Stimulated activated CD8-positive, alpha-beta memory T cell treated with anti-CD3 and anti-CD28 coated beads, Interleukin-7, amount 100 ng/mL, for 48 hours (primary cell): ENCODE data around the gene BRAT1.
"Not testable (repeated sequence)": the region's sequence is repeated elsewhere in the genome, so short reads cannot be mapped to it uniquely, and the experiment has no call there.

Source experiments
- DNase-seq, 2 donors: peaks; one replicate each; pipeline ENCODE4 v3.0.0-alpha.2; 2020; ENCODE audit warnings: low read depth in 1 of 2; ENCODE audit errors: extremely low read depth in 1 of 2

The BRAT1 gene

DNA sequence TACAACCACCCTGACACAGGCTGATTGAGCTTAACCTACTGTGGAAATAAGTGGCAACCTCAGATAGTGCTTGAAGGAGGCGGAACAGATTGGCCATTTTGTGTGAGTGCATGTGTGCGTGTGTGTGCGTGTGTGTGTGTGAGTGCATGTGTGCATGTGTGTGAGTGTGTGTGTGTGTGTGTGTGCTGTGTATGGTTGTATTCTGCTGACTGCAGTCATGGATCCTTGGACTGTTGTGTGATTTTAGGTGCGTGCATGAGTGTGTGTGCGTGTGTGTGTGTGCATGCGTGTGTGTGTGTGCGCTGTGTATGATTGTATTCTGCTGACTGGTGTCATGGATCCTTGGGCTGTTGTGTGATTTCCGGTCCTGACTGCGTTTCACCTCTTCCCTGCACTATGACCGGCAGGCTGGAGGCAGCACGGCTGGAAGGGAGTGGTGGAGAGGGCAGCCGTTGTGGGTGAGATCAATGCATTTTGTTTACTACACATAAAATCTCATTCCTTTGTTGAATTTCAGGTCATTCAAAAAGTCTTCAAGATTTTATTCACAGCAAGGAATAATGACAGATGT lies 9.7 kb upstream of the BRAT1 start:
- no peak for DNase-seq

DNA sequence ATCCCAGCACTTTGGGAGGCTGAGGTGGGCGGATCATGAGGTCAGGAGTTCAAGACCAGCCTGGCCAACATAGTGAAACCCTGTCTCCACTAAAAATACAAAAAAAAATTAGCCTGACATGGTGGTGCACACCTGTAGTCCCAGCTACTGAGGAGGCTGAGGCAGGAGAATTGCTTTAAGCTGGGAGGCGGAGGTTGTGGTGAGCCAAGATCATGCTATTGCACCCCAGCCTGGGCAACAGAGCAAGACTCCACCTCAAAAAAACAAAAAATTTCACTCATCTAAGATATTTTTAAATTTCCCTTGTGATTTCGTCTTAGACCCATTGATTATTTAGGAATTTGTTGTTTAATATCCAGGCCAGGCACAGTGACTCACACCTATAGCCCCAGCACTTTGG lies 8.6 kb upstream of the BRAT1 start:
- not testable (repeated sequence) for DNase-seq

DNA sequence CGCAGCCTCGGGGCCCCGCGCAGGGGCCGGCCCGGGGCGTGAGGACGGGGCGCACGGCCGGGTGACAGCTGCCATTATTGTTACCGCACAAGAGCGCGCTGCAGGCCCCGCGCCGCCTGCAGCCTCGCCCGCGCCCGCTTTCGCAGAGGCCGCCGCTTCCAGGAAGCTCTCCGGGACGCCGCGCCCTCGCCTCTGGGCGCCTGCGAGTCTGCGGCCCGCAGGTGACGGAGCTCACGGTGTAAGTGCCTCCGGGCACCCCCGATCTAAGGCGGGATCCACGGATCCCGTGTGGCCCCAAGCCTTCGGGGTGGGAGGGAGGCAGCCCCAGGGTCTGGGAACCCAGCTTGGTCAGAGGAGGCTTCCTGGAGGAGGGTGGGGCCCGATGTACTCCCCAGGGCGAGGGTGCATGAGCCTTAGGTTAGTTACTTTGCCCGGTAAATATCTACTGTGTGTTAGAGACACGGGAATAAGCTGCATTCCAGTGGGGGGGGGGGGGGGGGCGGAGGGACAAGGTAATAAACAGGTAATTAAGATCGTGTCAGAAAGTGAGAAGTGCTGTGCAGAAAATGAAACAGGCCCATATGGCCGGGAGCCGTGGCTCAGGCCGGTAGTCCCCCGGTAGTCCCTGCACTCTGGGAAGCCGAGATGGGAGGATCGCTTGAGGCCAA lies 4.1 kb upstream of the BRAT1 start:
- no peak for DNase-seq

GRCh38 chr7:2558629-2559282 lies 3.4 kb upstream of the BRAT1 start, which contains the start of gene IQCE:
Gene IQCE (plus strand): TSS chr7:2558979. CDS start chr7:2559182, 203 bp downstream.
- peak; percentile 86 to 88 for DNase-seq

GRCh38 chr7:2554661-2555111 lies 638 bp downstream of the BRAT1 start:
- no peak for DNase-seq

DNA sequence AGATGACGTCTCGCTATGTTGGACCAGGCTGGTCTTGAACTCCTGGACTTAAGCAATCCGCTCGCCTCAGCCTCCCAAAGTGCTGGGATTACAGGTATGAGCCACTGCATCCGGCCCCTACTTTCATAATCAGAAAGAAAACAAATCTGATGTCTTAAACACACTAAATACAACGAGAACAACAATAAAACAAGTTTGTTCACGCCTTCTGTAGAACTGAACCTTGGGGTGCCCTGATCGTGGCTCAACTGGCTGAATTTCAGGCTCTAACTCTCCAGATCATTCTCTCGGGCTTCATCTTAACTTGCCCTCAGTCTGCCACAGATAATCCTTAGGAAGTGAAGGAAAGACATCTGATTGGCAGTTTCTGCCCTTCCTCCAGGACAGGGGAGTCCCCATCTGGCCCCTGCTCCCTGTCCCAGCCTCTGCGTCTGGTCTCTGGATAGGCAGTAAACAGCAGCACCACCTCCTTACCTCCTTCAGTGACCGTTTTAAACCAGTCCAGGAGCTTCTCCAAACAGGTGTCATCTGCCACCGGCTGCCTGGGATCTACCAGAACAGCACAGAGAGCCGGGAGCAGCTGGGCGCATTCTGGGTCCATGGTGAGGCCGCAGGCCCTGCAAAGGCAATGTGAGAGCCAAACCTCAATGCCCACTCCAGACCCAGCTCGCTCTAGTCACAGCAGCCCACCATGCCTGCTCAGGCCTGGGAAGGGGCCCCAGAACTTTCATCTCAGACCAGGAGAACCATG lies 1.3 kb downstream of the BRAT1 start:
- DNase-seq: no peak

- DNase-seq: no peak
These were observed 2.2 kb downstream of the BRAT1 start for GRCh38 chr7:2553108-2553507.

GRCh38 chr7:2551418-2551817 lies 3.9 kb downstream of the BRAT1 start:
- no peak for DNase-seq

DNA sequence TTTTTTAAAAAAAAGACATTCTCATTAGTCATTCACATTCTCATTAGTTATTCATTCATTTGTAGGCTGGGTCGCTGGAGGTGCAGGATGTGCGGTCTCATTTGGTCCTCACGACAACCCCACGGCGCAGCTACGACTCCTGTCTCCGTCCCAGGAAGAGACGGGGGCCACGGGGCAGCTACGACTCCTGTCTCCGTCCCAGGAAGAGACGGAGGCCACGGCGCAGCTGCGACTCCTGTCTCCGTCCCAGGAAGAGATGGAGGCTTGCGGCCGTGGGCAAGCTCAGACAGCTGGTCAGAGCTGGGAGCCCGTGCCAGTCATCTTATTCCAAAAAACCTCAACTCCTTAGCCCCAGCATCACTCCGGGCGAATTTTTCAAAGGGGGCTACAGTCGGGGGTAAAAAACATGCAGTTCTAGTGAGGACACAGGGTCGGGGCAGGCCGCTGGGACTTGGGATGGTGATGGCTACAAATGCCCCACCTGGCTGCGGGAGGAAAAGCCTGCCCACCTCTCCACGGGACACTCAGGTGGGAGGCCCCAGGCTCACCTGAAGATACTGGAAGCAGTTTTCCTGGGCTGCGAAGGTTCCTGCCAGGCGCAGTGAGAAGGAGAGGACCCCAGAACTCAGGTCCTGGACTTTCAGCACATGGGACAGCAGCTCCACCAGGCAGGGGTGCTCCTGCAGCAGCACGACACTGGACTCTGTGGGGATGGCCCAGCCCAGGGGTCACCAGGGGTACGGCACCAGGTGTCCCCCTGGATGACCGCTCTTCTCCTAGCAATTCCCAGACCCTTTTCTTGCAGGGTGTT lies 8.3 kb downstream of the BRAT1 start:
- no peak for DNase-seq

DNA sequence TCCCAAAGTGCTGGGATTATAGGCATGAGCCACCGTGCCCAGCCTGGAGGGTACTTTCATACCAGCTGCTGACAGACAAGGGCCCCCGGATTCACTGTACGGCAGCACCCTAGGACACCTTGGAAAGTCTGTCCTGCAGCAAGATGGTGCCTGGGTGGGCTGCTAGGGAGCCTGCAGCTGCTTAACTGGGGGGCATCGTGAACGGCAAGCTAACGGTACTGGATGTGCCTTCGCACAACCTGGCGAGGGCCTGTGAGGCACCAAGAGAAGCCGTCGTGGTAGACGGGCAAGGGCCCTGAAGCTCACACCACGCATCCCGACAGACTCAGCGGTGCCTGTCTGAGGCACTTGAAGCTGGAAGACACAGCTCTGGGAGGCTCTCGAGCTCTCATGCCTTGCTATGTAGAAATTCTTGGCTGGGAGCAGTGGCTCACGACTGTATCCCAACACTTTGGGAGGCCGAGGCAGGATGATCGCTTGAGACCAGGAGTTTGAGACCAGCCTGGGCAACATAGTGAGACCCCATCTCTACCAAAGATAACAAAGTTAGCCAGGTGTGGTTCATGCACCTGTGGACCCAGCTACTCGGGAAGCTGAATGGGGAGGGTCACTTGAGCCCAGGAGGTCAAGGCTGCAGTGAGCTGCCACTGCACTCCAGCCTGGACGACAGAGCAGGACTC lies 9.4 kb downstream of the BRAT1 start:
- DNase-seq: no peak

- no peak for DNase-seq
These were observed 10.7 kb downstream of the BRAT1 start for GRCh38 chr7:2544541-2545188.

DNA sequence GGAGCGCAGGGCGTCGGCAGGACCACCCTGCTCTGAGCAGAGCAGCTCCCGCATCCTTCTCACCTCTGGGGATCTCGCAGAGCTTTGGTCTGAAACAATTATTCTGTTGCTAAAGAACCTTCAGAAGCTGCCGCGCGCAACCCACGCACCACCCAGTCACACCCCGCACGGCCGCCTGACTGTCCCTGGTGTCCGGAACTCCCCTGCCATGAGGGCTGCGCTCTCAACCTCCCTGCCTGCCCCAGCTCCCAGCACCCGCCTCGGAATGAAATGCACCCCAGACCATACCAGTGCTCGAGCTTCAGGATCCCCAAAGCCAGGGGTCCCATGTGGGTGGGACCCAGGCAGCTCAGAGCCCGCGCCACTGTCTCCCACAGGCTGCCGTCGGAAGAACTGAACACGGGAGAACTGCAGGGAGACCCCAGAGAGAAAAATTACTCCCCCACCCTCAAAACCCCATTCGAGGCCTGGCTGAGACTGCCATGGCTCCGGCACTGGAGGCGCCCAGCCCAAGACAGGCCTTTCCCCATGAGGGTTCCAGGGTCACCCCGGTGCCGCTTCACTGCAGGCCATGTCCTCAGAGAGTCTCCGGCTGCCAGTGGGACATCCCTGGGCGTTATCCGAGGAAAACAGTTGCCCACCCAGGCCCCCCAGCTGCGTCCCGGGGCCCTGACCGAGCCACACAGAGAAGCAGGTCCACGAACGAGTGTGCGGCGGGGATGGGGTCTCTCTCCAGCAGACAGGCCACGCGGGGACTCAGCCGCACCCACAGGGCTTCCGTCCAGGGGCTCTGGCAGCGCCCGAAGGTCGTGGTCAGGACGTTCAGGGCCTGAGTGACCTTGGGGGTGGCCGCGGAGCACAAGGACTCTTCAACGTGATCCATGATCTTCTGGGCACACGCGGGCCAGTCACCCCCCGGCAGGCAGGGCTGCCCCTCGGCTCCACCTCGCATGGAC lies 12.1 kb downstream of the BRAT1 start:
- DNase-seq: no peak

- no peak for DNase-seq
These were observed 13.1 kb downstream of the BRAT1 start for GRCh38 chr7:2542011-2542915.

DNA sequence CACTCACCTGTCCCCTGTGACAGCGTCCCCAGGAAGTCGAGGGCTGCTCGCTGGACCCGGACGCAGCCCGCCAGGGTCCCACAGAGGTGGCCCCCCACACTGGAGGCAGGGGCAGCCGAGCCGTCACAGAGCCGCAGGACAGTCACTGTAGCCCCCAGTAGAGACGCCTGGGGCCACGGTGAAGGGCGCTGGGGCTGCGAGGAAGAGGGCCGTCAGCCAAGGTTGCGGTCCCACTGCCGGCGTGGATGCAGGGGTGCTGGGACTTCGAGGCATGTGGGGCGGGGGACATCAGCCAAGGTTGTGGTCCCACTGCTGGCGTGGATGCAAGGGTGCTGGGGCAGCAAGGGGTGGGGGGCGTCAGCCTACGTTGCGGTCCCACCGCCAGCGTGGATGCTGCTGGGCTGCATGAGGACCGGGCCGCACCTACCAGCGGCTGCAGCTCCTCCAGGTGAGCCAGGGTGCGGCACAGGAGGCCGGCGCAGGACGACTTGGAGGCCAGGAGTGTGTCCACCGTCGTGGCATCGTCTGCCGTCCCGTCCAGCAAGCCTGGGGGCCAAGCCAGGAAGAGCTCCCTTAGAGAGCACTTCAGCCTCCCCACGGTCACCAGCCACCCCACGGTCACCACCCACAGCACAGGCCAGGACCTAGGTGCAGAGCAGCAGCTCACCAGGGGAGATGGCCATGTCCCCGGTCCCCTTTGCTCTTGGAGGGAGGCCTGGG lies 13.9 kb downstream of the BRAT1 start:
- no peak for DNase-seq

DNA sequence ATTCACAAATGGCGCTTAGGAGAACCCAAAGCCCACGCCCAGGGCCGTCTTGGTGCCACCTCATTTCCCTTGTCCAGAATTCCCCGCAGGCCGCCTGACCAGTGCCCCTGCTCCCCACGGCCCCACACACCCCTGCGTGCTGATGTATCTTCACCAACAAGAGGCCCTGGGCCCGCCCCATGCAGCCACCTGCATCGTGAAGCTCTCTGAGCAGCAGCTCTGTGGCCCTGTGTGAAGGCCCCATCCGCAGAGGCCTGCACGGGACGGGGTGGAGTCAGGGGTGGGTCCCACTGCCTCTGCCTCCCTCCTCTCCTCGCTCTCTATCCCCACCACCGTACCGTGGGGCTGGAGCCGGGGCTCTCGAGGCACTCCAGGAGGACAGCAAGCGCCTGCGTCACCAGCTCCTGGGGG lies 14.7 kb downstream of the BRAT1 start:
- DNase-seq: no peak

- DNase-seq: no peak
These were observed 15.2 kb downstream of the BRAT1 start for GRCh38 chr7:2540133-2540532.
